NCI-H1436 (cell line): ENCODE data around the gene OGFRL1.

Experiments
- DNase-seq: peaks from one replicate; lab custom pipeline; 2025; lab: John Stamatoyannopoulos, UW

Gene OGFRL1

DNA sequence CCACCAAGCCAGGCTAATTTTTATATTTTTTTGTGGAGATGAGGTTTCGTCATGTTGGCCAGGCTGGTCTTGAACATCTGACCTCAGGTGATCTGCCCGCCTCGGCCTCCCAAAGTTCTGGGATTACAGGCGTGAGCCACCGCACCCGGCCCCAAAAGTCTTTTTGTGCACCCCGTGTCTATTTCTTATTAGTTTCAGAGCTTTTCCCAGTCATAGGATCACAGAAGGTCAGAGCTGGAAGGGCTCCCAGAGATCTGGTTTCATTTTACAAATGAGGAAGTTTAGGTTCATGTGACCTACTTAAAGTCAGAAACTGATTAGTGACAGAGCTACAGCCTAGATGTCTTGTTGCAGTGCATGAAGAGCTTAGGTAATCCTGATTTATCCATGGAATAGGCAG is 1.6 kb upstream of the OGFRL1 start:
- DNase-seq: no peak

DNA sequence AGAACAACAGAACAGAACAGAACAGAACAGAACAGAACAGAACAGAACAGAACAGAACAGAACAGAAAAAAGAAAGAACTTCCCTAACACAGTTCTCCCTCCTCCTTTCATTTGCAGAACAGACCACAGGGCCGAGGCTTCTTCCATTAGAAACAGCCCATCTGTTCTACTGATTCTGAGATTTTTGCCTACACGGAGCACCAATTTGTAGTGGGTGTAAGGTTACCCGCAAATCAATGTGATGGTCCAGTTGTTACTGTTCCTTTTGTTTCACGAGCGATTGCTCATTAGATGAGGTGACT is 734 bp upstream of the OGFRL1 start:
- no peak for DNase-seq

DNA sequence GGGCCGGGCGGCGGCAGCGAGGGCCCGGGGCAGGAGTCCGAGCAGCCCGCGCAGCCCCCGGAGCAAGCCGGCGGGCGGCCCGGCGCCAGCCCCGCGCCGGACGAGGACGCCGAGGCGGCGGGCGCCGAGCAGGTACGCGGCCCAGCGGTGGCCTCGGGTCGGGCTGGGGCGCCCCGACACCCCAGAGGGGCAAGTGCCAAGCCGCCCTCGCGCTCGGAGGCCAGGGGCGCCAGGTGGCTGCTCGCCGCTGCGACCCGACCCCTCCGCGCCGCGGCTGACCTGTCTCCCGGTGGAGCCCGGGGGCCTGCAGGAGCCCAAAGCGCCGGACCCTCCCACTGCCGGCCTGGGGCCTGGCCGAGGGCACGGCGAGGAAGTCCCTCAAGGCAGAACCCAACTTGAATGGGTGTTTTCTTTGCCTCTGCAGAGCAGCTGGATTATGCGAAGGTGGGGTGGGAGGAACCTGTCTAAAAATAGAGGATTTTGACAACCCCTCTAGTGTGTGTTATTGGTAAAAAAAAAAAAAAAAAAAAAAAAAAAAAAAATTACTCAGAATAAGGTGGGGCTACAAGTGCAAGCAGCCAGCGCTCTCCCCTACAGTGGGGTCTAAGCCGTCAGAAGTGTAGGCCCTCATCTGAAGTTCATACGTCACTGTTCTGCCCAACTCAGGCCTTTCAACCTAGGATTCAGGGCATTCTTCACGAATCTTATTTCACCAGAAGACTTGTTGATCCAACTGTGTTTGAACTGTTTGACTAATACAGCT is 609 bp downstream of the OGFRL1 start:
- DNase-seq: no peak

DNA sequence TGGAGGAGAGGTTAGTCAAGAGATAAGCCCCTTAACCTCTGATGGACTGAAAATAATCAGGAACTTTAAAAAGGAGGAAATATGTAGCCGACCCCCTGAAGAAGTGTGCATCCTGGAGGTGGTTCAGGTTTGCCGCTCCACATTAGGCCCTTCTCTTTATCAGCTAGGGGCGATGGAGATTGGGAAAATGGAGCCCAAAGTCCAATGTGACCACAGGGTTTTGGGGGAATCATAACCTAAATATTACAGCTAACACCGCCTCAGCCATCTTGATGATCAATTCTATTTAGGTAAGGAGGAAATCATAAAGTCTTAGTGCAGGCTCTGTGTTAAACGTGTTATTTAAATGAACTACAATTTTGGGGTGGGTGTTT is 1.2 kb downstream of the OGFRL1 start:
- DNase-seq: no peak

DNA sequence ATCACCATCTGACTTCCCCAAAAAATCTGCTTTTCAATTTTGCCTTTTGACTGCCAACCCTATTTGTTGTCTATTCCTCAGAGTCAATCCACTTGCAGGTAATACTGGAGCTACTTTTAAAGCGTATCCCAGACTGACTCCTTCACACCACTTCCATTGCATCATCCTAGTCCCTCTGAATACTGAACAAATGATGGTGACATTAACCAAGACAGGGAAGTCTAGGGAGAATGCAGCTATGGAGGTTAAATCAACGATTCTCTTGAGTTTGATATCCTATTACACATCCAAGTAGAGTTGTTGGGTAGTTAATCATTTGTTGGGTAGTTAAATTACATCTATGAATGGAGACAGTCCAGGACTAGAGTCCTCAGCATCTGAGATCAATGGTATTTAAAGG is 2.0 kb downstream of the OGFRL1 start:
- no peak for DNase-seq

DNA sequence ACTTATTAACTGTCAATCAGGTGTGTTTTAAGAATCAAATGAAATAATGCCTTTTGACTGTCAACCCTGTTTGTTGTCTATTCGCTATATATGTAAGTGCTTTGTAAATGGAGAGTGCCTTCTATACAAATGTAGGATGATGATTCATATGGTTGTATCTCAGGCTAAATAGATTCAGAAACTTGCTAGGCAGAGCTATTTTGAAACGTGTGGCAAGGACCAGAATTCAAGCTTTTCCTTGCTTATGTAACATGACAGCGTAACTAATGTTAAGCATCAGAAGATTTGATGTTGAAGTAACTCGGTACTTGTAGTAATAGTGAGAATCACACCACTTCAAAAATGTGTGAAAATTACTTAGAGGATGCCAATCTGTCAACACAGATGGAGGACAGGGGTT is 3.4 kb downstream of the OGFRL1 start:
- DNase-seq: no peak

DNA sequence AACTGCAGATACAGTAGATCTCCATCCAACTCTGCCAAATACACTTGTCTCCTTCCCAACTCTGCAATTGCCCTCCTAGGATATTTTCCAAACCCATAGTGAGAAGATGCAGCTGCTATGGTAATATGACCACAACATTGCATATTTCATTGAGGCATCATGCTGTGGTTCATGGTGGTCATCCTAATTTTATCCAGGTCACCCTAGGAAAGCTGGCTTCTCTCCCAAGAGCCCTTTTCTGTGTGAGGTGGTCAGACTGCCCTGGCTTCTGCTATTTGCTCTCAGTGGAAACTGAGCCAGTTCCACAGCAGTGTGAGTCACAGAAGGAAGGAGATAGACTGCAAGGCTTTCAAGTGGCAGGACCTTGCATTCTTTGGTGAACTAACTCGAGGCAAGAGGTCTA is 5.5 kb downstream of the OGFRL1 start:
- no peak for DNase-seq

DNA sequence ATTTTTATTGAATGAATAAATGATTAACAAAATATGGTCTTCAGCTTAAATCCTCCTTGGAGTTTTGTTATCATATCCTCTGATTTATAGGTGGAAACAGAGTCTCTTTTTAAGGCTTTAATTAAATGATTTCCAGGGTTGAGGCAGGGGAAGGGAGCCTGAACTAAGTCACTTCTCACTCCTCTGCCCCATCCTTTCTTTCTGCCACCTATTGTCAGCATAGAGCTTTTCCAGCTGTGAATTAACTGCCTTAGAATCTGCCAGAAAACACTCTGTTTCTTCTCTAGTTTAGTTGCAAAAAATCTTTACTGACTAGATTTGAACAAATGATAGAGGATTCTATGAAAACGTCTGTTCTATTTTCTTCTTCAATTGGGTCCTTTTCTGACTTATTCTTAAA is 9.8 kb downstream of the OGFRL1 start:
- DNase-seq: no peak

DNA sequence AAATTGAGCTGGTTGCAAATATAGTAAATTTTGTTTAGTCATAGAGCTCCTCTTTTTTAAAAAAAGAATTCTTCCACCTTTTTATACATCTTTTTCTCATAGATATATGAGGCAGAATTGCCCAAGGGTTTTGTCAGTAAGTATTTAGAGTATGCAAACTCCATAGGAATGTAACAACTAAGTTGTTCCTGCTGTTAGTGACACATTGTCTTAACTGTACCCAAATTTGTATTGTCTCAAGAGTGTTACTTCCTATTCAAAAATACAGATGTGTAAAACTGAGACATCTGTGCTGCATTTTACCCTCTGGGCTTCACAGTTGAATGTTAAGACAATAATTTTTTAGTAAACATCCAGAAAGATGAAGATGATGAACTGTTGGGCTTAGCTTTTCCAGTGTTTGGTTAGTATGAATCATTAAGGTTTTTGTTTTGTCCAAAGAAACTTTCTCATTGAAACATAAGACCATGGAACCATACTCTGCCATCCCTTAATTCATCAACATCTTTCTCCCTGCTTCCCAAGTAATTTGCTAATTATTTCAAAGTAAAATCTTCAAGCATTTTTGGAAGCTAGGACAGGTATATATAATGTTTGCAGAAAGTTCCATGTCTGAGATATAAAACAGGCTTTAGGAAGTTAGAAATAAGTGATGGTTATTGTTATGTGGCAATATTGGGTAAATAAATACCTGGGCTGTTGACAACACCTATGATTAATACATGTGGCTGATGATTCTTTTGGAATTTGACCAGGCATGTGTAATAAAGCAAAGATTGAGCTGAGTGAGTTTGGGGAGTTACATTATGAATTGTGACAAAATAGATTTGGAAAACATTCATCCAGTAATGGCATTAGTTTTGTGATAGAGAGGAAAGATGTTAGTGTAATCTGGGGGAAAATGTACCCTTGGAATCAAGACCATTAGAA is 11.2 kb downstream of the OGFRL1 start:
- no peak for DNase-seq

DNA sequence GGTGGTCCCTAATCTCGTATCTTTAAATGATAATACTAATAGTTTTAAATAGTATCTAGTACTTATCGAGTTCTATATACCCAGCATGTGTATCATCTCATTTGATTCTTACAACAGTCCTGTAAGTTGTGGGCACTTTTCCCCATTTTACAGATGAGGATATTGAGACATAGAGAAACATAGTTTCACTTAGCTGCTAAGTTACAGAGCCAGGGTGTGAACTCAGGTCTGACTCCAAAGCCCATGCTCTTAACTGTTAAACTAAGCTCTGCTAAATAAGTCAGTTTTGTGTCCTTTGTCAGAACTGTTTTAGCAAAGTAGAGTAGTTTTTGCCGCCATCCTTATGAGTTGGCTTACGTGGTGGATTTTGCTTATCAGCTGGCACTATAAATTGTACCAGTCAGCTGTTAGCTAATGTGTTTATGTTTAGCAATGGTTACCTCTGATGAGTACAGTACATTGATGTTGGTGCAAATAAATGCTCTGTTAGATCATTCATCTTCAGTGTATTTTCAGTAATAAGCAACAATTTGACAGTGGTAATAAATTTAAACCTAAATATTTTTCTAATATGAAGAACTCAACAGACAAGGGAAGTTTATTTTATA is 12.1 kb downstream of the OGFRL1 start:
- DNase-seq: no peak

DNA sequence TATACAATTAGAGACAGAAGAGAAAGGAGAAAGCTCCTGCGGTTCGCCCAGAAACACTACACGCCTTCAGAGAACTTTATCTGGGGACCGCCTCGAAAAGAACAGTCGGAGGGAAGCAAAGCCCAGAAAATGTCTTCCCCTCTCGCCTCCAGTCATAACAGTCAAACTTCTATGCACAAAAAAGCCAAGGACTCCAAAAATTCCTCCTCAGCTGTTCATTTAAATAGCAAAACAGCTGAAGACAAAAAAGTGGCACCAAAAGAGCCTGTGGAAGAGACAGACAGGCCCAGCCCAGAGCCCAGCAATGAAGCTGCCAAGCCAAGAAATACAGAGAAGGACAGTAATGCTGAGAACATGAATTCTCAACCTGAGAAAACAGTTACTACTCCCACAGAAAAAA is 12.9 kb downstream of the OGFRL1 start:
- no peak for DNase-seq

DNA sequence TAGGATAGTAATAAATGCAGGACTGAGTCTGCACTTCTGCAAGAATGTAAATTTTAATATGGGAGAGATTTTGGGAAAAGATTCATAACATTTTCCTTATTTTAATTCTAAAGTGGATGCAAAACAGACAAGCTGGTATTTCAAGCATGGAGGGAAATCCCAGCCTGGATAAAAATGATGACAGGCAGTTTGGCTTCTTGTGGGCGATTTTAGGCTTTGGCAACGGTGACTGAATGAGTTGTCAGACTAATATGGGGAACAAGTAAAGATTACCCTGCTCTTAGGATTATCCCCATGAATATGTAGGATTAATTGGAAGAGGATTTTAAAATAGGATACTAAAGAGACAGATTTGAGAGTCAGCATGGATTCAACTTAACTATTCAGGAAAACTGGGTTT is 21.0 kb downstream of the OGFRL1 start:
- no peak for DNase-seq

DNA sequence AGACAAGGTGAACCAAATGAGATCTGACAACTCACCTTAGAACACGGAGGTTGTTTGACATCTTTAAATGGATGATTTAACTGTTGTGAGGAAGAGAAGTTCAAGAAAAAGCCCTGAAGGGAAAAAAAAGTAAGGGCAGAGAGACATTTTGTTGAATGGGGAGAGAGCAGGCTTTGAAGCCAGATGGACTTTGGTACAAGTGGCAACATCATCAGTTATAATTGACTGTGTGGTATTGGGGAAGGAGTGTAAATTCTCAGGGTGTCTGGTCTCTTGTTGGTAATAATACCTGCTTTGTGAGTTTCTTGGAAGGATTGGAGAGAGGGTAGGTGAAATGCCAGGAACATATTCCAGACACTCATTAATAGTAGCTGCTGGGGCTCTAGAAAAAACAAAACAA is 21.6 kb downstream of the OGFRL1 start:
- DNase-seq: no peak

DNA sequence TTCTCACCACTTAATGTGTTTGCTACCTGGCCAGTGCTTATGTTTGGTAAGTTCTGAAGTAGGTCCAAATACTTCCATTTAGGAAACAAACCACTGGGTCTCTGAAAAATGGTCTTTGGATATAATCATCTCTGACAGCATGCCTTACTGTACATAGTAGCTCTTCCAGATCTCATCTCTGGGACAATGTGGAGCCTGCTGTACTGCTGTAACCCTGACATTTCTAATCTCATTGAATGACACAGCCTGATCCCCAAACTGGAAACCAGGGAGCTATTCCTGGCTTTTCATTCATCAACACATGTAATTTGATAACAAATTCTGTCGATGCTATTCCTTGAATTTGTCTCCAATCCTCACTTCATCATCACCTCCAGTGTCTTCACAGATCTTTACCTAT is 23.5 kb downstream of the OGFRL1 start:
- no peak for DNase-seq

DNA sequence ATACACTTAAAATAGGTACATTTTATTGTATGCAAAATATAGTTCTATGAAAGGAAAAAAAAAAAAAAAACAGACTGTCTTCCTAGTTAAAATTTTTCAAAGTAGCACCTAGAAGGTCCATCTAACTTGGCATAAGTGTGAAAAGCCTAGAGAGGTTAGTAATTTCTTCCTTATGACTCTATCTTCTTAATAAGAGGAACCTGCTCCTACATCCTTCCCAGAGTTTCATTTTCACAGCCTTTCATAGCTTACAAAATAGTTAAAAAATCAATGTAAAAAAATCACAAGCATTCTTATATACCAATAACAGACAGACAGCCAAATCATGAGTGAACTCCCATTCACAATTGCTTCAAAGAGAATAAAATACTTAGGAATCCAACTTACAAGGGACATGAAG is 28.8 kb downstream of the OGFRL1 start:
- no peak for DNase-seq

DNA sequence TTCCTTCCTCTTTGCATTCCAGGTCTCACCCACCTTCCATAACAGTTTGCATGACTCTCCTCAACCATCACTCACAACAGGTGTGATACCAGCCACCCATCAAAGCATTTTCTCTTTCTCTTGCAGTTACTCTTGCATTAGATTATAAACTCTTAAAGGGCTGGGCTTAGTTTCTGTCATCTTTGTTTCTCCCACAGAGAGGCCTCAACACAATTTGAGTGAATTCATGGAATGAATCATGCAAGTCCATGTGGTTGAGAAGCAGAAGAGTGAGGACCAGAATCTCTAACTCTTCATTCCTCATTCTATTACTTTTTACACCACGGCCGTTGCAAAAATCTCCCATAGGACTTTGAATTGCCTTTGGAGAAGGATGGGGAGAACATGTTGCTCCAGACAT is 31.4 kb downstream of the OGFRL1 start:
- no peak for DNase-seq

DNA sequence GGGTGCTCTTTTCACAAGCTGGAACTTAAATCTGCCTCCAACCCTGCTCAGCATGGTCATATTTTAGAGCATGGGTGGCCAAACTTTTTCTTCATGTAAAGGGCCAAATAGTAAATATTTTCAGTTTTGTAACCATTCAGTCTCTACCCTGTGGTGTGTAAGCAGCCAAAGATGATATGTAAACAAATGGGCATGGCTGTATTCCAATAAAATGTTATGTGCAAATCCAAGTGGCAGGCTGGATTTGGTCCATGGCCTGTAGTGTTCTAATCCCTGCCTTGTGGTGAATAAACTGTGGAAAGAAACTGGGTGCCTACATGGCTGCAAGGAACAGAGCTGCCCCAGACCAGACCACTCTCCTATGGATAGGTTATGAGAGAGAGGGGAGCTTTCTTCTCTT is 32.7 kb downstream of the OGFRL1 start:
- DNase-seq: no peak

DNA sequence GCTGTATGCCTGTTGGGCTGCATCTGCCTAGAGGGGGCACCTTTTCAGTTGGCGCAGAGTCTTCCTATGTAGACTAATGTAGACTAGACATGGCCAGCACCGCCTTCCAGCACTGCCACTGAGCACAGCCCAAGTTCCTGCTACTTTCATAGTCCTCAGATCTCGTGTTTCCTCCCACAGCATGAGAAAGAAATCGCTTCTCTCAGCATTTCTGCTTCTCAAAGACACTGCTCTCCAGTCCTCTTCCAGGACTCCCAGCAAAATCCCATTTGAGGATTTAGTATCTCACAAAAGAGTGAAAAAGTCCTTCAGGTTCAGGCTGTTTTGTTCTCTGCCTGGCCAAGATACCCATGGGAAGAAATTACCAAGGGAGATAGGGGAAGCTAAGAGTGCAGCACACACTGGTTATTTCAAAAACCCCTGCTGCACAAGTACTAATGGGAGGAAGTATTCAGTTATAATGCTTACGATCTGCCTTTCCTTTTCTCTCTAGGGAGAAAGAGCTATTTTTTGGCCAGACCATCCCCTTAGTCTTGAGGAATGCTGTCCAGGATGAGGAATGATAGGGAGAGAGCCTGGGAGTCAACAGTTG is 35.7 kb downstream of the OGFRL1 start:
- DNase-seq: no peak

DNA sequence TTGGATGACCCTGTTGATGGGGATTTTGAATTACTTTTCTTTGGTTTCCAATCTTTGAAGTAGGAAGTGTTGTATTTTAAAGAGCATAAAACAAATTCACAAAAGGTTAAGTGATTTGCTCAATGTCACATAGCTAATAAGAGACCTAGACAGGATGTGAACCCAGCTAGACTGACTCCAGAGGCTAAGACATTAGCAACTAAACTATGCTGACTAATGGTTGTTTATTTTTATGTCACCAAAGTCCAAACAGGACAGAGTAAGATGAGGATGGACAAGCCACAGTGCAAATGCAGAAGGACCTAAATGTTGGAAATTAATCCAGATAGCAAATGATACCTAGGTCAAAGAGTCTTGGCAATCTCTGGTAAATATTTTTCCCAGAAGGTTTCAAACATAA is 38.0 kb downstream of the OGFRL1 start:
- no peak for DNase-seq

DNA sequence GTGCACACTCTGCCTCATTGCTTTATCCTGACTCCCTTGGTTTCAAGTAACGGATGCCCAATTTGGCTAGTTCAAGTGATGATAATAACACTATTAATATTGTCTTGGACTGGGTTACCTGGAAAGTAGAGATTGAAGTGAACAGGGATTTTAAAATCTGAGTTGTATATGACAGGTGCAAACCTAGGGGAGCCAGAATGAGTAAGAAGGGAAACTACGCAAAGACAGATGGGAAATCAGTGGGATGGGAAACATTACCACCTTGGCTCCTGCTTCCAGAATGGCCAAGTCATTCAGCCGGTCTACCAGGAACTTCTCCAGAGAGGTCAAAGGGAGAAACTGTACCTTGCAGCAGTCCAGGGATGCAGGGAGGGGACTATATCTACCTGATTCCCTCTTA is 41.9 kb downstream of the OGFRL1 start:
- no peak for DNase-seq

DNA sequence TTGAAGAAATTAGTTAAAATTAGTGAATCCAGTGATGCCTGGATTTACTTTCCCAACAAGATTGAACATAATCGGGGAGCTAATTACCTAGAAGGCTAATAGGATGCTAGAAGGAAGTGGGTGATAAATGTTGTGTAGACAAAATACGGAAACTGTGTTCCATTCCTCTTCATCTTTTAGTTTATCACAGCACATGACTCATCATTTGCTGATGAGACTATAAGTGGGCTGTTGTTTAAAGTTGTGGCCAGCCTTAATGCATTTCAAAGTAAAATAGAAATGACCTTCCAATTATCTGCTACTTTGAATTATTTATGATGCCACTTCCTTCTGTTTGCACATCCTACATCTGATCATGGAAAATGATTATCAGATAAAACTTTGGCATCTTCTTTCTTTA is 43.4 kb downstream of the OGFRL1 start:
- no peak for DNase-seq

DNA sequence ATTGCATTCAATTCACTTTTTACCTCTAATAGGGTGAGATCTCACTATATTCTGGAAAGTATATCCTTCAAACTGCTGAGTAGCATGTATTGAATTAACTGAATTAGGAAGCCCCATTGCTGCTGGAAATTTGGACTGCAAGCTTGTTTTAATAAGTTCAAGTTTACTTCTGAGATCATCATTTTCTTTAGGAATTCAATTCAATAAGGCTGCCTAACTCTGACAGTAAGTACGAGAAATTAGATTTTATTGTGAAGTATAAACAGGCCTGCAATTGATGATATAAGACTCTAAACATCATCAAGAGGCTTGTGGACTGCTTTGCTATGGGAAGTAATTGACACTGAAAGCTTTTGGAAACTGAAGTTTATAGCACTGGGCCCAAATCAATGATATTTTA is 44.4 kb downstream of the OGFRL1 start:
- no peak for DNase-seq

DNA sequence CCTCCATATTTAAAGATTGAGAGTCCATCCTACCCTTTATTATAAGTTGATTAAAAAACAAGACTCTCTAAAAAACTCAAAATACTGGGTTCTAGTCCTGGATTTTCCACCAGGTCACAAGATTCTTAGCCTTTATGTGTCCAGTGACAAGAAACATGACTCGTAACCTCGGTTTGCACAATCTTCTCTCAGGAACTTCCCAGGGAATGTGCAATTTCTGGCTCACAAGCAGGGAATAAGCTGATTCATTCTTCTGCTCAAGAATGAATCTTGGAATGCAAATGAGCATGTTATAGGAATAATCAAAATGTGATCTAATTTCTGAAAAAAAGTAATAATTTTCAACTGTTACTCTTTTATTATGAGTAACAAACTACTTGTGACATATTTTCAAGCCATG is 45.1 kb downstream of the OGFRL1 start:
- DNase-seq: no peak
